GM18507 (cell line): ENCODE results near the gene CHSY3.

Source experiments
- DNase-seq: peaks from one replicate; pipeline ENCODE4 v3.0.0; 2011; ENCODE audit warnings: low read depth; ENCODE audit not compliant: insufficient read length; ENCODE audit errors: extremely low spot score
- FAIRE-seq: peaks from 2 replicates; lab custom pipeline; 2011; peaks lifted over from hg19 to GRCh38; lab: Jason Lieb, UNC

CHSY3 gene

DNA sequence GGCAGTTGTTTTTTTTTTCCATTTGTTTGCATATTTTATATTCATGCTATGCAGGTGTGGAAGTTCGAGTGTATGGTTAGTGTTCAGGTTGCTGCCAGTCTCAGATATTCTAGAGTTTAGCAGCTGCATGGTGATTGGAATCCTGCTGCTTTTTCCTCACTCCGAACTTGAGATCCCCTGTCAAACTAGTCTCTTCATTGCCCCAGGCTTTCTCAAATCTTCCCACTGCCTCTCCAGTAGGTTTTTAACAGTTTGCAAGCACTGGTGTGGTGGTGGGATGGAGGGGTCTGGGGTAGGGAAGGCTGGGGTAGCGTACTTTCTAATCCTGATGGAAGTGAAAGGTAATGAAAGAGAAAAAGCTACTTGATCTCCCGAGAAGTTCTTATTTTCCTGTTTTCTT, 112.9 kb downstream of the CHSY3 start:
- FAIRE-seq (no peak), DNase-seq (no peak)

- FAIRE-seq (no peak), DNase-seq (no peak)
Observed at GRCh38 chr5:130018641-130019040, 114.4 kb downstream of the CHSY3 start.

- FAIRE-seq (no peak), DNase-seq (no peak)
Observed at GRCh38 chr5:130021000-130021399, 116.7 kb downstream of the CHSY3 start.

- no peak for DNase-seq
- FAIRE-seq = no peak
Observed at GRCh38 chr5:130021876-130022275, 117.6 kb downstream of the CHSY3 start.

DNA sequence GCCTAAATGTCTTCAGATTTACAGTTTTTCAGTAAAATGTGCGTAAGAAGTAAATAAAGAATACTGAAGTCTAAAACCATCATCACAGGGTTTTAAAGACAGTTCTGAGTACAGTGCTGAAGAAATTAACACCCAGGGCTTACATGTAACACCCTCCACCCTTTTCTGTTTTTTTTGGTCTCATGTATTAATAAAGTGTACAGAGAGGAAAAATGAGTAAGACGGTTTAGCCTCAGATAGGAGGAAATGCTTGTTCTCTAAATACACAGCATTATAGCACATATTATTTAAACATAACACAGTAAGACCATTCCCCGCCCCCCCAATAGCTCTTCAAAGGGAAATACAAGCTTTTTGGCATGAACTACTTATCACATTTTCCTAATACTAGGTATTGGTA, 119.3 kb downstream of the CHSY3 start:
- DNase-seq (no peak), FAIRE-seq (no peak)

DNA sequence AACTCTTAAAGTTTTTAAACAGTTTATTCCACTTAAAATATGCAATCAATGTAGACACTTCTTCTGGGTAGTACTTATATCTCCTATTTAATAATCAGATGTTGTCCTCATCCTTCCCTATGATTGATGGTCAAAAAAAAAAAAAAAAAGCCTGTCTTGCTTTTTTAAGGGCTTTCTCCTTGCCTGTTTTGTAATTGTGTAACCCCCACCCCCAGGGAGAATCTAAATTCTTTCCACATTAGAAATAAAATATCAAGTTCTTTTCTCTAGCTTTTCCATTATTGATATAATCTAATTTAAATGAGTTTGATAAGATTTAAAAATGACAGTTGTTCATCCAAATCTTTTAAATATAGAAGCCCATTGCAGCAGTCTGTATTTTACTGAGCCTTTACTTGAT, 119.7 kb downstream of the CHSY3 start:
- DNase-seq = no peak
- FAIRE-seq = no peak

DNA sequence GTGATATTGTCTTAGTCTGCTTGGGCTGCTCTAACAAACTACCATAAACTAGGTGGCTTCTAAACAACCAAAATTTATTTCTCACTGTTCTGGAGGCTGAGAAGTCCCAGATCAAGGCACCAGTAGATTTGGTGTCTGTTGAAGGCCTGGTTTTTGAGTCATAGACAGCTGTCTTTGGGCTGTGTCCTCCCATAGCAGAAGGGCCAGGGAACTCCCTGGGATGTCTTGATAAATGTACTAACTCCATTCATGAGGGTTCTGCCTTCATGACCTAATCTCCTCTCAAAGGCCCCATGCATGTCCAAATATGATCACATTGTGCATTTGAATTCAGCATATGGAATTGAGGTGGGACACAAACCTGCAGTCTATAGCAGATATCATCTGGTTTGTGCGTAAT, 121.2 kb downstream of the CHSY3 start:
- DNase-seq (no peak), FAIRE-seq (no peak)

- FAIRE-seq = no peak
Observed at GRCh38 chr5:130032807-130033206, 128.5 kb downstream of the CHSY3 start.

DNA sequence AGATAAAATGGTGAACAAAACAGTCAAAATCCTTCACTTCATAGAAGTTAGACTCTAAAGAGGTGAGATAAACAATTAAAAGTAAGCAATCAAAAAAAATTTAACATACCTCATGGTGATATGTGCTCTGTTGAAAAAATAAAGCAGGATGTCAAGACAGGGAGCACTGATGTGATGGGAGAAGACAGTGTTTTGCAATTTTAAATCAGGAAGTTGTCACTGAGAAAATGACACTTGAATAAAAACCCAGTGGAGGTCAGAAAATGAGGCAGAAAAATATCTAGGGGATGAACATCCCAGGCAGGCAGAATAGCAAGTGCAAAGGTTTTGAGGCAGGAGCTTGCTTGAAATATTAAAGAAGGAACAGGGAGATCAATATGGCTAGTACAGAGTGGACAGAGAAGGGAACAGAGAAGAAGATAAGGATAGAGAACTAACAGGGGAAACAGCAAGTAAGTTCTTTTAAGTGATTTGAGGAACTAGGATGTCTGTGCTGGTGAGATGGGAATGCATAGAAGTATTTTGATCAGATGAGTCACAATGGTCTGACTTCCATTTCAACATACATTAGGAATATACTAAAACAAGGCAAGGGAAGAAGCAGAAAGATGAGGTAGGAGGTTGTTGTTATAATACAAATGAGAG, 130.4 kb downstream of the CHSY3 start:
- no peak for DNase-seq
- no peak for FAIRE-seq

More at GRCh38 chr5:130032807-130033206, 128.5 kb downstream of the CHSY3 start:
- DNase-seq = no peak

DNA sequence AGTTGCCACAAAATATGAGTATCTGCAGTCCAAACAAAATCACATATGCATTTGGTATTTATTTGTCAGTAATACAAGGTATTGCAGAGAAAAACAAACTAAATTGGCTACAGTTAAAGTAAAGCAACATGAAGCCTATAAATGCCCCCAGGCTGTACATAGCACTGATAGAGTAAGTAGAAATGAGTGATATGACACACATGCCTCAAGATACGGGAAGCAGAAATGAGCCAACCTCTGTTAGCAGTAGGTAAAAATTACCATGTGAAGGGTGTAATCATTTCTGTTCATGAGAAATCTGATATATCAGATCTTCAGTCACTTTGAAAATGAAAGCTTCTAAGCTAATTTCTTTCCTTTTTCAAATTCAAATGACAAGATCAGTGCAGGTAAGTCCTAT, 131.1 kb downstream of the CHSY3 start:
- FAIRE-seq (no peak), DNase-seq (no peak)

- DNase-seq (no peak), FAIRE-seq (no peak)
Observed at GRCh38 chr5:130037905-130038304, 133.6 kb downstream of the CHSY3 start.

- FAIRE-seq = no peak
Observed at GRCh38 chr5:130043834-130044233, 139.6 kb downstream of the CHSY3 start.

GRCh38 chr5:130045334-130045733, 141.1 kb downstream of the CHSY3 start:
- no peak for FAIRE-seq
- no peak for DNase-seq

More at GRCh38 chr5:130043834-130044233, 139.6 kb downstream of the CHSY3 start:
- no peak for DNase-seq

- no peak for FAIRE-seq
- no peak for DNase-seq
Observed at GRCh38 chr5:130050585-130050984, 146.3 kb downstream of the CHSY3 start.

GRCh38 chr5:130052752-130053151, 148.5 kb downstream of the CHSY3 start:
- DNase-seq (no peak), FAIRE-seq (no peak)

DNA sequence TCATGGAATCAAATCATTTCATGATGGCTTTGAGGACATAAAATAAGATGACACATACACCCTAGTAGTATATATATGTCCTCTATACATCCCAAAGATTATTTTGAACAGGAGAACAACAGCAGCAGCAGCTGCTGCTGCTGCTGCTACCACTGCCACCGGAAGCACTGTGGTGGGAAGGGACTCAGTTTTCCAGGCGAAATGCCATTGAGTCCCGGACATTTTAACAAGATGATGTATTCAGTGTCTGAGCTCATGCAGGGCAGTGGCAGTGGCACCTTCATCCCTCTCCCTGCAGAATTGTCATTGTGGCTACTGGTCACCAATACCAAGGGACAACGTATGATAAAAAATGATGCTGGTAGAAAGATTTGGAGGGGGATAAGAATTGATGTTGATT, 151.3 kb downstream of the CHSY3 start:
- FAIRE-seq = no peak
- DNase-seq = no peak

DNA sequence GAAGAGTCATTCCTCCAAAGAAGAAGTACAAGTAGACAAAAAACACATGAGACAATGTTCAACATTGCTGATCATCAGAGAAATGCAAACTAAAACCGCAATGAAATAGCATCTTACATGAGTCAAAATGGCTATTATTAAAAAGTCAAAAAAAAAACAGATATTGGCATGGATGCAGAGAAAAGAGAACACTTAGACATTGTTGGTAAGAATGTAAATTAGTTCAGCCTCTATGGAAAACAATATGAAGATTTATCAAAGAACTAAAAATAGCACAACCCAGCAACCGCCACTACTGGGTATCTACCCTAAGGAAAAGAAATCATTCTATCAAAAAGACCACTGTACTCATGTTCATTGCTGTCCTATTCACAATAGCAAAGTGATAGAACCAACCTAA, 157.5 kb downstream of the CHSY3 start:
- DNase-seq (no peak), FAIRE-seq (no peak)

DNA sequence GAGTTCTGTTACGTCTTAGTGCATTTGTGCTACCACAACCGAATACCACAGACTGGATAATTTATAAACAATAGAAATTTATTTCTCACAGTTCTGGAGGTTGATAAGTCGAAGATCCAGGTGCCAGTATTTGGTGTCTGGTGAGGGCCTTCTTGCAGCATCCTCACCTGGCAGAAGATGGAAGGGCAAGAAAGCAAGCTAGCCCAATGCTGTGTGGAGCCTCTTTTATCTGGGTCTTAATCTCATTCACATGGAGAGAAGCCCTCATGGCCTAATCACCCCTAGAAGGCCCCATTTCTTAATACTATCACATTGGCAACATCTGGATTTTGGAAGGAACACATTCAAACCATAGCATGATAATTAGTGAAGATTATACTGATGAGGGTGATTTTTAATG, 159.3 kb downstream of the CHSY3 start:
- DNase-seq (no peak), FAIRE-seq (no peak)

DNA sequence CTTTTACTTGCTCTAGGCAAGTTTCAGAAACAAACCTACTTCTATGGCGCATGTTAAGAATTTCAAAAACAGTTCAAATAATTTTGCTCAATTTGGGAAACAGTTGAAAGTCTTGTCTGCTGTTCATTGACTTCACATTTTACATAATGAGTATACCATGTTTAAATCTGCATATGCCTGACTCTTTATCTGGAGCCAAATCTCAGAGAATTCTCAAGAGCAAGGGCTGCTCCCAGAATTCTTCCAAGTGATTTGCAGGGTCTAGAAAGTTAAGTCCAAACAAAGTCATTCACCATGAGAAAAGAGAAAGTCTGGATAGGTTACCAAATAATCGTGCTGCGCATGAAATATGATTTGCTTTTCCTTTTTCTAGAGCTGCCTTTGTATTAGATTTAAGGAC, 160.2 kb downstream of the CHSY3 start:
- FAIRE-seq = no peak

GRCh38 chr5:130065617-130066016, 161.4 kb downstream of the CHSY3 start:
- DNase-seq = no peak
- FAIRE-seq = no peak

More for the DNA sequence above, 160.2 kb downstream of the CHSY3 start:
- no peak for DNase-seq

DNA sequence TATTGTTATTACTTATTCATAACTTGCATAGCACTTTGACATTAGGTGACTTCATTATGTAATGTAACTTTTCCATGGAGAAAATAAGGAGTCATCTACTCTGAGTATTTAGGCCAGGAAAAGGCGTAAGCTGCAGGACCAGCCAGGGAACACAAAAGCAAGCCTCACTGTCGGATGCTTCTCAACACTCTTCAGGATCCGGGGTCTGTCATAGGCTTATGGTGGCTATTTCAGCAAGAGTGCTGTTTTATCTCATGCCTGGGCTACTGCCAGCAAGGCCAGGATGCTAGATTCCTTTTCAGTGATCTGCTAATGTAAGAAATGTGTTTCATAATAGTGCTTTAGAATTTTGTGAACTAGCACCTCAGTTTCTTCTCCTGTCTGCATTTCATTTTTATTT, 162.4 kb downstream of the CHSY3 start:
- DNase-seq = no peak
- no peak for FAIRE-seq

GRCh38 chr5:130067364-130067763, 163.1 kb downstream of the CHSY3 start:
- no peak for DNase-seq
- no peak for FAIRE-seq
